CD4-positive, alpha-beta T cell treated with Interleukin-6 for 4 hours (primary cell): Measurements from ENCODE around the gene BRAF.
"Not testable (repeated sequence)": the region's sequence is repeated elsewhere in the genome, so short reads cannot be mapped to it uniquely, and the experiment has no call there.

Experiments used
- DNase-seq: peaks from one replicate; pipeline ENCODE4 v3.0.0-alpha.2; 2020; ENCODE audit warnings: mixed read lengths

BRAF gene

DNA sequence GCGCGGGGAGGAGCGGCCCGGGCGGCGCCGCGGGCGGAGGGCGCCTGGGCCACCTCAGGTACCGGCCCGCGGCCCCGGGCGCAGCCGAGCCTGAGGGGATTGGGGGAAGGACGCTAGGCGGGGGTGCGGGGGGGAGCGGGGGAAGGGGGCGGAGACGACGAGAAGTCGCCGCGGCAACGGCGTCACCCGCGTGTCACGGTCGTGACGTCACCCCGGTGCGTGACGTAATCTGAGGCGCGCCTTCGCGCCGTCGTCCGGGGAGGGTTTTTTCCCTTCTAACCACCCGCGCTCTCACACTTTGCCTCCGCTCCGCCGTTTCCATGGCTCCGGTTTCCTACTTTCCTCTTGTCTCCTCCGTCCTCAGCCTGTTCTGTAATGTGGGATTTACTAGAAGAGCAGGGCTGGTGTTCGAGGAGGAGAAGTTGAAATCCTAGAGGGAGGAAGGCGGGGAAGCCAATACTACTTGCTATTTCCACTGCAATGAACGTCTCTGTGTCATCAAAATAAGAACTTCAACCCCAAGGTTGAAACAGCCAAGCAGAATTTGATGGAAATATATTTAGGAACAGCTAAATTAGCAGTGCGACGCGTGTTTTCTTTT, at the start of gene BRAF:
TSS of gene BRAF (minus strand) at position 109 of the 601 bp plus-strand sequence. CDS start 226 bp downstream, outside the sequence.
- peak; percentile 91 for DNase-seq

DNA sequence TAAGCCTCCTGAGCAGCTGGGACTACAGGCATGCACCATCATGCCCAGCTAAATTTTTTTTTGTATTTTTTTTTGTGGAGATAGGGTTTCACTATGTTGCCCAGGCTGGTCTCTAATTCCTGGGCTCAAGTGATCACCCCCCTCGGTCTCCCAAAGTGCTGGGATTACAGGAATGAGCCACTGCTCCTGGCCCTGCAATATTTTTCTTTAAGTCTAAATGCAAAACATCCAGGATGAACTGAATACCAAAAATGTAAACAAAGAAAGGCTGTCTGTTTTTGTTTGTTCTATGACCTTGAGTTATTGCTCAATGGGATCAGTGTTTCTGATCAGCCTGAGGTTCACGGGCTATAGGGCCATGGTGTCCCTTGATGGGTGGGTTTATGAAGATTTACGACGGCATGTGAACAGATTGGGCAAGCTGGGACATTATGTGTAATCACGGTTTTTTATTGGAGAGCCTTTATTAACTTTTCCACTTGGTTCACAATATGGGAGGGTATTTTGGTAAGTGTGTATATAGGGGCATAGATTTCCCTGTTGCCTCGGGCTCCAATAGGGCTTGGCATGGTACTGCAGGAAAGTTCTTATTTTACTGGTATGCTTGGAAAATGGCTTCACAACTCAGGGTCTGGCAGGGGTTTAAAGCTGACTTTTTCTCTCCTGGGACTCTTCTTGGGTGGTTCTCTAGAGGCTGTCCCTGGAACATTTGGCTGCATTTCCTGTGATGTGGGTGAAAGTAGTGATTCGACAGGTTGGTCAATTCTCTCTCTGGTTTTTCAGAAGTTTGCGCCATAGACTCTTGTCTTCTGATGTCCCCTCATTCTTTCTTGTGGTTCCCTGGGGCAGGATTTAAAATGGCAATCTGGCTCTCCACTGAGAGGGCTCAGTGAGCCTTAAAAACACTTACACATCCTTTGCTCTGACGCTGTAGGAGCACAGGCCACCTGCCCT, 48.4 kb upstream of the BRAF start:
- DNase-seq, result no peak

DNA sequence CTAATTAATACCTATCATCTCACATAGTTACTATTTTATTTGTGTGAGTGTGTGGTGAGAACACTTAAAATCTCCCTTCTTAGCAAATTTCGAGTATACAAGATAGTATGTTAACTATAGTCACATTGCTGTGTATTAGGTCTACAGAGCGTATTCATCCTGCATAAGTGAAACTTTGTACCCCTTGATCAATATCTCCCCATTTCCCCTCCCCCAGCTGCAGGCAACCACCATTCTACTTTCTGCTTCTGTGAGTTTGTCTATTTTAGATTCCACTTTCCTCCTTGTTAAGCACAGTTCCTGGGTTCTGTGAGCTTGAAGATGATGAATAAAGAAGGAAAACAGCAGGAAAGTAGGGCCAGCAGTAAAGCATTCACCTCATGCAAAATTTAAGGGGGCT, 47.6 kb upstream of the BRAF start:
- DNase-seq, result no peak

DNA sequence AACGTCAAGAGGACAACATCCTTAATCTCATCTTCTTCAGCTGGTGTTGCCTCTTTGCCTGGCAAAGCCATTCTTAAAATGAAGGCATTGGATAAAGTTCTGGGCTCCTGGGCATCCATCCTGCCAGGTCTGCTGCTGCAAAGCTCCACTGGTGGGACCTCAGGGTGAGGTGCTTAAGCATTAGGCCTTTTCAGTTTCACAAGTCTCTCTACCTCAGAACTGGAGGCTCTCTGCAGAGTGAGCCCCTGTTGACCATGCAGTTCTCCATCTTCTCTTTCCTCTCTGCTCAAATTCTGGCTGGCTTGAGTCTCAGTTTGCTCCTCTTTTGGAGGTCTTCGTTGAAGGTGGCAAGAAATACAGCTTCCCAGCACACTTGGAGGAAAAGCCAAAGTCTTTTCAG, 42.7 kb upstream of the BRAF start:
- no peak for DNase-seq

DNA sequence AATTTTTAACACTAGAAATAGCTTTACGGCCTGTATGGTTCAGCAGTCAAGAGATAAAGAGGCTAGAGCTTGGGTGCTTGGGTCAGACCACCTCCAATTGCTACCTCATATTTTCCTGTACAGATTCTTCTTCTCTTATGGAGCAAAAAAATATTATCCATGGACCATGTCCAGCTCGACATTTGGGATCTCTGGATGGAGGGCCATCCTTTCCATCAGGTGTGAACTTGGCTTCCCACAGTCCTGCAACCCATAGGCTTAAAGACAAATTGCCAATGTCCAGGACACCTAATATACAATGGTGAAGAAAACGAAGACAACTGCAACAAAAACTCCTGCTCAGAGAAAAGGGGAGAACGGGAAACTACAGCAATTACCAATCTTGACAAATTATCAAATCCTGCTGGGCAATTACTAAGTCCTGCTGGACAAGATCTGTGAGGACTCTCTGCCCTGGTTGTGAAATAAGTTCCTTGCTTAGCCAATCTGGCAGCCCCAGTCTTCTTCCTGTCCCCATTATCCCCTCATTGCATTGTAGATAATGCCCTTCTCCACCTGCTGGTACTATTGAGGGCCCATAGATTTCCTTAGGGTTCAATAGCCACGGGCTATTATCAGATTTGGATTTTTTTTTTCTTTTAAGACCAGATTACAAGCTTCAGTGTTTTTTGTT, 42.0 kb upstream of the BRAF start:
- DNase-seq, result no peak

DNA sequence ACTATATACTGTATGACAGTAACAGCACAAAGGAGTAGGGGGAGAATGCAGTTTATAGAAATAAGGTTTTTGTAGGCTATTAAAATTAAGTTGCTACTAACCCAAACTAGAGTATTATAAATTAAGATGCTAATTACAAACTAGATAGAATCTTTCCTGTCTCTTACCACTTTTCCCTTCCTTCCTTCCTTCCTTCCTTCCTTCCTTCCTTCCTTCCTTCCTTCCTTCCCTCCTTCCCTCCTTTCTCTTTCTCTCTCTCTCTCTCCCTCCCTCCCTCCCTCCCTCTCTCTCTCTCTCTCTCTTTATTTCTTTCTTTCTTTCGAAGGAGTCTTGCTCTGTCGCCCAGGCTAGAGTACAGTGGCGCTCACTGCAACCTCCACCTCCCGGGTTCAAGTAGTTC, 36.4 kb upstream of the BRAF start:
- no peak for DNase-seq

DNA sequence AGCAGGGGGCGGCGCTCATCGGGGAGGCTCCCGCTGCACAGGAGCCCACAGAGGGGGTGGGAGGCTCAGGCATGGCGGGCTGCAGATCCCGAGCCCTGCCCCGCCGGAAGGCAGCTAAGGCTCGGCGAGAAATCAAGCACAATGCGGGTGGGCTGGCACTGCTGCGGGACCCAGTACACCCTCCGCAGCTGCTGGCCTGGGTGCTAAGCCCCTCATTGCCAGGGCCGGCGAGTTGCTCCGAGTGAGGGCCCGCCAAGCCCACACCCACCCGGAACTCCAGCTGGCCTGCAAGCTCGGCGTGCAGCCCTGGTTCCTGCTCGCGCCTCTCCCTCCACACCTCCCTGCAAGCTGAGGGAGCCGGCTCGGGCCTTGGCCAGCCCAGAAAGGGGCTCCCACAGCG, 32.3 kb upstream of the BRAF start:
- not testable (repeated sequence) for DNase-seq

DNA sequence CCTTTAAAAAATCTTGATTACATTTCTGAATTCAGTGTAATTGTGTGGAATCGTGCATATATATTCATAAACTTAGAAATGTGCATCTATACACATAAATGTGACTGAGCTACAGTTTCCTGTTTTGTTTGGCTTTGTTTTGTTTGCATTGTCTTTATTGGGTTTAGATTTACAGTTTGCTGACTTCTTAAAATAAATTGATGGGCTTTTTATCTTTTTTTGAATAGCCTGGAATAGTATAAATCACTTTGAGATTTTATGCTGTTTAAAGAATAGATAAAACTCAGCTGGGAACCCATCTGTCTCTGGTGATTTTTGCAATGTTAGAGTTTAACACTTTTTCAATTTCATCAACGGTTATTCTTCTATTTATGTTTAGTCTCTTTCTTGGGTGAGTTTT, 21.2 kb upstream of the BRAF start:
- no peak for DNase-seq

DNA sequence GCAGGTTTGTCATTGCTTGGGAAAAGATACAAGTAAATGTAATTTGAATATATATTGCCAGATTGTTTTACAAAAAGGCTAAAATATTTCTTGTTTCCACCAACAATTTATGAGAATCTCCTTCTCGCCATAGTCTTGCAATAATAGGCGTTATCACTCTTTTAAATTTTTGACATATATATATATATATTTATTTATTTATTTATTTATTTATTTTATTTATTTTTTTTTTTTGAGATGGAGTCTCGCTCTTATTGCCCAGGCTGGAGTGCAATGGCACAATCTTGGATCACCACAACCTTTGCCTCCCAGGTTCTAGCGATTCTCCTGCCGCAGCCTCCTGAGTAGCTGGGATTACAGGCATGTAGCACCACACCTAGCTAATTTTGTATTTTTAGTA, 17.5 kb upstream of the BRAF start:
- not testable (repeated sequence) for DNase-seq

DNA sequence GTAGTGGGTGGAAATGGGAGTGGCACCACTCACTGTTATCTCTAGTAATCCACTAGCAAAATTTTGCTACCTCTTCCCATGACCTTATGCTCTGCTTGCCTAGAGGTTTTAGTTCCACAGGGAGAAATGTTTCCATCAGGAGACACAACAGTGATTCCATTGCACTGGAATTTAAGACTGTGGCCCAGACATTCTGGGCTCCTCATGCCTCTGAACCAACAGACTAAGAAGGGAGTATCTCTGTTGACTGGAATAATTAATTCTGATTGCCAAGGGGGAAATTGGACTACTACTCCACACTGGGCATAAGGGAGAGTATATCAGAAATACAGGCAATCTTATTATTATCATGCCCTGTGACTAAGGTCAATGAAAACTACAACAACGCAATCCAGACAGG, 16.2 kb upstream of the BRAF start:
- no peak for DNase-seq

DNA sequence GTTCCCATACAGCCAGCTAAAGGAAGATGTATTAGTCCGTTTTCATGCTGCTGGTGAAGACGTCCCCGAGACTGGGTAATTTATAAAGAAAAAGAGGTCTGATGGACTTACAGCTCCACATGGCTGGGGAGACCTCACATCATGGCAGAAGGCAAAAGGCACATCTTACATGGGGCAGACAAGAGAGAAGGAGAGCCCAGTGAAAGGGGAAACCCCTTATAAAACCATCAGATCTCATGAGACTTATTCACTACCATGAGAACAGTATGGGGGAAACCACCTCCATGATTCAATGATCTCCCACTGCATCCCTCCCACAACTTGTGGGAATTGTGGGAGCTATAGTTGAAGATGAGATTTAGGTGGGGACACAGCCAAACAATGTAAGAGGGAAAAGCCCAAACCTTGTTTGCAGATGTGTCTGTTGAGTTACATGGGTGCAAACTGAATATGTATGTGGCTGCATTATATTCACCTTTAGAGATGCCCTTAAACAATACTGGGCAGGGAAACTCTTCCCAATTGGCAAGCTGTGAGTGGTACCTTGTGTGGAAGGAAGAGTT, 13.1 kb upstream of the BRAF start:
- DNase-seq, result no peak

DNA sequence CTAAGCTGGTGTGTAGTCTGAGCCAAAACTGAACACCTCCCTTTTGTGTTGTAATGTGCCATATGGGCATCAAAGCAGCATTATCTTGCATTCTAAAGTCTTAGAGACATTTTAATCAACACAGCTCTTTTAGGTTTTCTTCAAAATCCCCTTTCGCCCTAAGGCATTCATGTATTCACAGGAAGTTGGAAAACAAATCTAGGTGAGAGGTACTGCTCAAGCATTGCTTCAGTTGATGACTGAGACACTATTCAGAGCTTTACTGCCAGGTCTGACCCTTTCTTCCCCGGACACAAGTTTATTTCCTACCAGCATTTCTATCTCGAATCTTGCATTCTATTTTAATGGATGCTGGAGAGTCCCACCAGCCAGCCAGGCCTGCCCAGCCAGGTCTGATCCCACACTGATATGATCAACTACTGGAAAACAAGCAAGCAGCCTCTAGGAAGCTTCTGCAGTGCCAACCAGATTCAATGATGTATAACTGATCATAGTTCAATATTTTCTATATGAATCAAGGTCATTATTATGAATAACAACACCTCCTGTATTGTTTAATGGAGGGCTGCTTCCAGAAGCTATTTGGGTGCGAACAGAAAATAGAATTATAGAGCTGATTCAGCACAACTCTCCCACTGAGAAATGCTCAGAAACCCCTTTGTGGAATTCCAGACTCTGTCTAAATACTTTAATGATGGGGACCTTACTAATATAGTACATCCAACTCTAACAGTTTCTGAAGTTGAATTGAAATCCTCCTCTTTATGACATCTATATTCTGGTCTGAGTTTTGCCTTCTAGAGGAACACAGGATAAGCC, 4.0 kb upstream of the BRAF start:
- DNase-seq, result no peak

DNA sequence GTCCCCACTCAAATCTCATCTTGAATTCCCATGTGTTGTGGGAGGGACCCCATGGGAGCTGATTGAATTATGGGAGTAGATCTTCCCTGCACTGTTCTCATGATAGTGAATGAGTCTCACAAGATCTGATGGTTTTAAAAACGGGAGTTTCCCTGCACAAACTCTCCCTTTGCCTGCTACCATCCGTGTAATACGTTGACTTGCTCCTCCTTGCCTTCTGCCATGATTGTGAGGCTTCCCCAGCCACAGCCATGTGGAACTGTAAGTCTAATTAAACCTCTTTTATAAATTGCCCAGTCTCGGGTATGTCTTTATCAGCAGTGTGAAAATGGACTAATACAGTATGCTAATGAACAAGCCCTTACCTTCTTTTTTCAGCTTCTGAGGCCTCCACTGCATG, 3.2 kb upstream of the BRAF start:
- not testable (repeated sequence) for DNase-seq

DNA sequence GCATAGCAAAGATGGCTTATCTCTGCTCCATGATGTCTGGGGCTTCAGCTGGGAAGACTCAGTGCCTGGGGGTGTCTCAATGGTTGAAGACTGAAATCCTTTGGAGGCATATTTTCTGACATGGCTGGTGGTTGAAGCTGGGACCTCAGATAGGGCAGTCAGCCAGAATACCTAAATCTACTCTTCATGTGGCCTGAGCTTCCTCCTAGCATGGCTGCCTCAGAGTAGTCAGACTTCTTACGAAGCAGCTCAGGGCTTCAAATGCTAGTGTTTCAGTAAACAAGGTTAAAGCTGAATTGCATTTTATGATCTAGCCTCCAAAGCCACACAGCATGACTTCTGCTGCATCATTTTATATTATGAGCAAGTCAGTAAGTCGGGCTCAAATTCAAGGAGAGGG, 2.6 kb upstream of the BRAF start:
- no peak for DNase-seq

DNA sequence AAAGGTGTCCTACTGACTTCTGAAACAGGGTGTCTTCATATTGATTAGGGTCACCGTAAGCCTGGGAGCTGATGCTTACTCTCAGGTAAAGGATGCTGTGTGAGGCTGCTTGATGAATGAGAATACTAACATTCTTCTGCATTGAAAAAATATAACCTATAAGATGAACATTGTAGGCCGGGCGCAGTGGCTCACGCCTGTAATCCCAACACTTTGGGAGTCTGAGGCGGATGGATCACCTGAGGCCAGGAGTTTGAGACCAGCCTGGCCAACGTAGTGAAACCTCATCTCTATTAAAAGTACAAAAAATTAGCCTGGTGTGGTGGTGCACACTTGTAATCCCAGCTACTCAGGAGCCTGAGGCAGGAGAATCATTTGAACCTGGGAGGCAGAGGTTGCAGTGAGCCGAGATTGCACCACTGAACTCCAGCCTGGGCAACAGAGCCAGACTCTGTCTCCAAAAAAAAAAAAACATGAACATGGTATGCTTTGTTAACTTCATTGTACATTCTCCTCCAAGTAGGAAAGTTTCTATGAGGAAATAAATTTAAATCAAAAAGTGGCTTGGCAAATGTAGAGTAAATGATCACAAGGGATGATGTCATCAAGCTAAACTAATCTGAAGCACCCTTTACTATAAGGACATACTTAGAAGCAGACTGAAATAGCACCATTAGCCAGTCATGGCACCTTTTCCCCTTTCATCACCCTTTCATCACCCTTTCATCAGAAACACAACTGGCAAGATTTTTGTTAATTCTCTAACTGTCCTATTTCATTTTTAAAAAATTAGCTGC, 1.5 kb upstream of the BRAF start:
- DNase-seq, result no peak

DNA sequence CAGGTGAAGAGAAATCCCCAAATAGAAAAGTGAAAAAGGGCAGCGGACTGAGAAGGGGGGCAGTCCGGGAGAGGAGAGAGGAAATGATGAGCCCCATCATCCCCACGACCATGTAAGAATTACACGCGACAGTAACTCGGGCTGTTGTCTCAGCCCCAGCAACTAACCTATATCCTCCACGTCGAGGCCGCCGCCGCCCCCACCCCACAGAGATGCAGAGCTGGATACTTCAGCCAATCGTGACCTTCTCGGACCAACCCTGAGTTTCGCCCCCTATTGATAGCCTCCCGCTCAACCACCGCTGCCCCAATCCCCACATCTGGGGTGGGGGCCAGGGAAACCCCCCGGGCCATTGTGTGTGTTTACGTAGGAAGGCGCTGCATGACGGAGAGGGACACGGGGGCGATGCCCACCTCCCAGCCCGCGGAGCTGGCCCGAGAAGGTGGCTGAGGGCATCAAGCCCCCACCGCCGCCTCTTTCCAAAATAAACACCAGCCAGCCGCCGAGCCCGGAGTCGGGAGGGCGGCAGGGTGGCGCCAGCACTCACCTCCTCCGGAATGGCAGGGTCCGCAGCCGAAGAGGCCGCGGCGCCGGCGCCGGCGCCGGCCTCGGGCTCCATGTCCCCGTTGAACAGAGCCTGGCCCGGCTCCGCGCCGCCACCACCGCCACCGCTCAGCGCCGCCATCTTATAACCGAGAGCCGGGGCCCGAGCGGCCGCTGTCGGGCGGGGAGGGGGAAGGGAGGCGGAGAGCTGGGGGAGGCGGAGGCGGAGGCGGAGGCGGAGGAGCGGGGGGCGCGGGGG, 509 bp downstream of the BRAF start:
- peak; percentile 84 for DNase-seq

DNA sequence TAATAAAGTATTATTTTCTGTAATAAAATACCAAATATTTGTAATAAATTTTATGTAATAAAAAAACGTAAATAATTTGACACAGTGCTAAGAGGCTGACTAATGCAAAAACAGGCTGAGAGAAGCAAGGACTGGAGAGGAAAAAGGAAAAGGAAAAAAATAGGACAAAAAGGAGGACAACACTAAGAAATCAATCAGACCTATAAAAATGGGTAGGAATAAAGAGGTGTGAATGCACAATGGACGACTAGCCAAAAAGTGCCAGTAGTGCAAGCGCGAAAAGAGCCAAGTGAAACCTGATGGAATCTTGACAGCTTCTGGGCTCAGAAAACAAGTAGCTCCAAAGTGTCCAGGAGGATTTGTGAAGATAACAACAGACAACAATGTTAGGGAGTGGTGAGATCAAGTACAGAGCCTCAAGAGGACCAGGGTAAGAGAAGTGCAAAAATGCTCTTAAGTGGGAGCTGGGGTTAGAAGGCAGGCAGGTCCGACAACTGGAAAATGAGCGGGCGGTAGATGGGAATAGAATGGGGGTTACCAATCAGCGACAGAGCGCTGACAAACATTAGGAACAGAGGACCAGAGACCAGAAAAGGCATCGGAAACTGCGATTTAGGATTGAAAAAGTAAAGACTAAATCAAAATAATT, 1.2 kb downstream of the BRAF start:
- no peak for DNase-seq

DNA sequence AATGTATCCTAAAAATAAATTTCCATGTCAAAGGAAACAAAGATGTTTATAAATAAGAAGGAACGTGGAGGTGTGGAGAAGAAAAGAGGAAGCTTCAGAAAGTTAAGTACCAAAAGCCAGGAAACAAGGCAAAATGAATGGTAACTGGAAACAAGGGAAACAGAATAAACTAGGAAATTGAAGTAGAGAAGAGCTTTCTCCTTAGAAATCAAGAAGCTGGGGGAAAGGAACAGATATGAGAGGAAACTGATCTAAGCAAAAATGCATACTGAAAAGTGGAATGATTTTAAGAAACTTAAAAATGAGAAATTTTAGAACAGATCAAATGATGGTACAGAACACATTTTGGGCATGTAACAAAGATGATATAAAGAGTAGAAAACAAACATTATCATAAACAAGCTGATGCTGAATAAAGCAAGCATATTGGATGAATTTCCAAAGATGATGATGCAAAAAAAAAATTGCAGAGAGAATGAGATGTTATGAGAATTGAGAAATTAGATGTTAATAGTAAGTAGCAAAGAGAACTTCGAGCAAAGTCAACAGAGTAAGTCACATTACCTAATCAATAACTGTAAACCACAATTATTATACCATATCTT, 1.9 kb downstream of the BRAF start:
- no peak for DNase-seq

DNA sequence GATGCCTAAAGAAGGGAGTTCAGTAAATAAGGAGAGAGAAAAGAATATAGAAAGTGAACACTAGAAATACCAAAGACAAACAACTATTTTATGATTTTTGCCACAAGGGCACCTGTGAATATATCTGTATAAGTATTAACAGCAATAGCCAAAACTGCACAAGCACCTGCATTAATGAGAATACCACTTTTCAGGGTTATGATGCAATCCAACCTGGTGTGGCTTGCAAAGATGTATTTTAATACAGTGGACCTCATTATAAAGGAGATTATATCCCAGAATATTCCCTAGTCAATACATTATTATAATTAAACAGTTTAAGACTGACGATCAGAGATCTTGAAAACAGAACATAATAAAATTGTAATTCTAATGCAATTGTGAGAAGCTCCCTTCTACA, 4.0 kb downstream of the BRAF start:
- DNase-seq, result no peak

DNA sequence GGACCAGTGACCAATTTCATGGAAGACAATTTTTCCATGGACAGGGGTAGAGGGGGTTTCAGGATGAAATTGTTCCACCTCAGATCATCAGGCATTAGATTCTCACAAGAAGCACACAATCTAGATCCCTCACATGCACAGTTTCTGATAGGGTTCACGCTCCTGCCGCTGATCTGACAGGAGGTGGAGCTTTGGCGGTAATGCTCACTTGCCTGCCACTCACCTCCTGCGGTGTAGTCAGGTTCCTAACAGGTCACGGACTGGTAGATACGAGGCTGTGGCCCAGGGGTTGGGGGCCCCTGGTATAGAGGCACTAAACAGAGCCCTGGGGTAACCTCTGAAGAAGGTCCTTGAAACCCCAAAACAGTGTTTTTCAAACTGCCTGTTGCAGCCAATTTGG, 6.5 kb downstream of the BRAF start:
- no peak for DNase-seq
